ENCODE data around the gene SPANXN2.
"Not testable (repeated sequence)": the region's sequence is repeated elsewhere in the genome, so short reads cannot be mapped to it uniquely, and the experiment has no call there.

SPANXN2 gene

GRCh38 chrX:143720652-143721051 is at the start of gene SPANXN2:
Gene SPANXN2 (minus strand): TSS chrX:143720752. CDS start chrX:143720668, 84 bp downstream.
- not testable (repeated sequence) for DNase-seq

DNA sequence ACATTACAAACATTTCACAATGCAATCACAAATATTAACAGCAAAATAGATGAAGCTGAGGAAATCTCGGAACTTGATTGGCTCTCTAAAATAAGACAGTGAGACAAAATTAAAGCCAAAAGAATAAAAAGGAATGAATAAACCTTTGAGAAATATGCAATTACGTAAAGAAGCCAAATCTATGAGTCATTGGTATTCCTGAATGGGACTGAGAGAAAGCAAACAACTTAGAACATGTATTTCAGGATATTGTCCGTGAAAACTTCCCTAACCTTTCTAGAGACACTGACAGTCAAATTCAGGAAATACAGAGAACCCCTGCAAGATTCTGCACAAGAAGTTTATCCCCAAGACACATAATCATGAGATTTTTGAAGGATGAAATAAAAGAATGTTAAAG is 48.4 kb upstream of the SPANXN2 start:
- no peak for DNase-seq

DNA sequence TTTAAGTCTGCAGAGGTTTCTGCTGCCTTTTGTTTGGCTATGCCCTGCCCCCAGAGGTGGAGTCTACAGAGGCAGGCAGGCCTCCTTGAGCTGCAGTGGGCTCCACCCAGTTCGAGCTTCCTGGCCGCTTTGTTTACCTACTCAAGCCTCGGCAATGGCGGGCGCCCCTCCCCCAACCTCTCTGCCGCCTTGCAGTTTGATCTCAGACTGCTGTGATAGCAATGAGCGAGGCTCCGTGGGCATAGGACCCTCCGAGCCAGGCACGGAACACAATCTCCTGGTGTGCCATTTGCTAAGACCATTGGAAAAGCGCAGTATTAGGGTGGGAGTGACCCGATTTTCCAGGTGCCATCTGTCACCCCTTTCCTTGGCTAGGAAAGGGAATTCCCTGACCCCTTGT is 47.2 kb upstream of the SPANXN2 start:
- not testable (repeated sequence) for DNase-seq

- DNase-seq = no peak
Measured at GRCh38 chrX:143757887-143758286, 37.3 kb upstream of the SPANXN2 start.

GRCh38 chrX:143757375-143757774 is 36.8 kb upstream of the SPANXN2 start:
- no peak for DNase-seq

DNA sequence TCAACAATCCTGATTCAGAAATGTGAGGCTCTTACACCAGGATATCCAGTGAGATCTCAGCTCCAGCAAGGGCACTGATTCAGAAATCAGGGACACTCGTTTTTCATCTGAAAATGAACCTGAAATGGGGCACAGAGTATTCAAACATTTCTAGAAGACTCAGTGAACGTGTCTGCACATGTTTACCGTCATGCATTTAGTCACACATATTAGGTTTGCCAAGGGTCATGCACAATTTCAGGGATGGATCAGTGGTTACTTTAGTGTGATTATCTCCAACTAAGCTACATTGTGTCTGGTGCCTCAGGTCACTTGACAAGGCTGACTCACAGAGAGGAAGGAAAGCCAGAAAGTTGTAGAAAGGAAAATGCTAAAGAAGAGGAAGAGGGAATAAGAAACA is 33.6 kb upstream of the SPANXN2 start:
- DNase-seq = no peak

GRCh38 chrX:143733866-143734265 is 13.3 kb upstream of the SPANXN2 start:
- no peak for DNase-seq

GRCh38 chrX:143726296-143726695 is 5.7 kb upstream of the SPANXN2 start:
- DNase-seq = no peak

DNA sequence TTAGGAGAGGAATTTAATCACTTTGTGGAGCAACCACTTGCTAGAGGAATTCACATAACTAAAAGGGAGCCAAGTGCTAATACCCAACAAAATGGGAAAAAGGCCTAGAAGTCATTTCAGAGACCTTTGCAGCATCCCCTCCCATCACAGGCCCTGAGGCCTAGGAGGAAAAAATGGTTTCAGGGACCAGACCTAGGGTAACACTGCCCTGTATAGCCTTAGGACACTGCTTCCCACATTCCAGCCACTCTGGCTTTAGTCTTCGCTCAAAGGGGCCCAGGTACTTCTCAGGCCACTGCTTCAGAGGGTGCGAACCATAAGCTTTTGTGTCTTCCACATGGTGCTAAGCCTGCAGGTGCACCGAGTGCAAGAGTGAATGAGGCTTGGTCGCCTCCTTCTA is 19.1 kb downstream of the SPANXN2 start:
- no peak for DNase-seq

DNA sequence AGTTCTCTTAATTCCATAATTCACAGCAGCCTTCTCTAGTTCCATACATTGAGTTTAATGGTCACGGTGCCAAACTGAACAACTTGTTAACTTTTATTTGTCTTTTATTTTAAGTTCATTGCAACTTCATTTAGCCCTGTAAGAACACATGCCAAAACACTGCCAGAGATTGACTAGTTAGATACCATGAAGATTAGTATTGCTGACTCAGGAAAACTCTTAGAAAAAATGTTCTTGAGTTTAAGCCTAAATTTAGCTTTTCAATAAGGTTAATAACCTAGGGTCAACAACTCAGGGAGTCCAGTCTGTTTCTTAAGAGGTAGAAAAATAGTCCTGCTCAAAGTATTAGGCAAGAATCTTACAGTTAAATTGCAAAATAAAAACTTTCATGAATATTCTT is 25.7 kb downstream of the SPANXN2 start:
- DNase-seq = no peak

DNA sequence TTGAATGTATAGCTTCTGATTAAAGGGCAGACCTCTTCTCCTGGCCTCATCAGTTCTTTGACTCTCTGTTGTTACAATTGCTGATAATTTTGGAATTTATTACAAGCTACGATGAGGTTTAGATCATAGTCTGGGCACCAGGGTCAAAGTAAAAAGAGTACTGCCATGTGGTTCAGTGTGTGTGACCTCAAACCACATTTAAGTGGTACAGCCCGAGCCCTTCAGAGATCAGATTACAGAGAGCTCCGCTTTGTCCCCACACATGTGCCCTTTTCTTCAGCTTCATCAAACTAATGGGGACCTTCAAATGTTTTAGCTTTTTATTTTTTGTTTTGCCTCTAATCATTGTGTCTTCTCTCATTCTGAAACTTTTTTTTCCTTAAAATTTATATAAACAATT is 37.1 kb downstream of the SPANXN2 start:
- DNase-seq = no peak

- DNase-seq = no peak
Measured at GRCh38 chrX:143674926-143675325, 45.6 kb downstream of the SPANXN2 start.

GRCh38 chrX:143669395-143669794 is 51.2 kb downstream of the SPANXN2 start:
- no peak for DNase-seq

- DNase-seq = peak; percentile 0
Measured at GRCh38 chrX:143664302-143664701, 56.2 kb downstream of the SPANXN2 start.

- no peak for DNase-seq
Measured at GRCh38 chrX:143663755-143664154, 56.8 kb downstream of the SPANXN2 start.
